Measurements from ENCODE around the gene DCHS2.

DCHS2 gene

DNA sequence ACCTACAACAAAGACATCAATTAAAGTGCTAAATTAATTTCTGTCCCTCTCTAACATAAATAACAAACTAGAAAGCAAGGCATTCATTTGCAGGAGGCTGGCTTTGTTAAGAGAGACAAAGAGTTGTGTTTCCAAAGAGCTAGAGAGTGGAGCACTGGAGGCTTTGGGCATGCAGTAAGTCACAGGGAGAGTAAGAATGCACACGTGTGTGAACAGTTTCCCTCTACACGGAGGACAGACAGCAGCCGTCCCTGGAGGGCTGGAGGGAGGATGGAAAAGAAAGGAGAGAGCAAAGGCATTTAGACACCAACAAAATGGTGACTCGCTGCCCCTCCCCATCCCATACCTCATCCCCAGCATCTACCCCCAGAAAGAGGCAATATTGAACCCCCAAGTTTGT is 20.4 kb upstream of the DCHS2 start:
- H3K27me3 ChIP-seq (ENCODE audit: control insufficient read depth, insufficient read depth, low read length), result no peaks in the 10 kb centered on the region
- H3K36me3 ChIP-seq (ENCODE audit: control insufficient read depth, insufficient read depth, low read length), result no peaks in the 10 kb centered on the region
- H3K27ac ChIP-seq (ENCODE audit: low read length), result no peak overlapping the region
- no peak for DNase-seq (ENCODE audit: low read depth, low spot score)
- no peaks in the 10 kb centered on the region for H3K4me1 ChIP-seq (ENCODE audit: control insufficient read depth, insufficient read depth, low read length)
- no peaks in the 10 kb centered on the region for H3K9me3 ChIP-seq (ENCODE audit: control insufficient read depth, insufficient read depth, low read length)
- no peak overlapping the region for H3K4me3 ChIP-seq (ENCODE audit: low read length)
- WGBS (ENCODE audit: insufficient coverage, insufficient read length), result no CpG with 5 or more reads among the region's 4 CpGs

DNA sequence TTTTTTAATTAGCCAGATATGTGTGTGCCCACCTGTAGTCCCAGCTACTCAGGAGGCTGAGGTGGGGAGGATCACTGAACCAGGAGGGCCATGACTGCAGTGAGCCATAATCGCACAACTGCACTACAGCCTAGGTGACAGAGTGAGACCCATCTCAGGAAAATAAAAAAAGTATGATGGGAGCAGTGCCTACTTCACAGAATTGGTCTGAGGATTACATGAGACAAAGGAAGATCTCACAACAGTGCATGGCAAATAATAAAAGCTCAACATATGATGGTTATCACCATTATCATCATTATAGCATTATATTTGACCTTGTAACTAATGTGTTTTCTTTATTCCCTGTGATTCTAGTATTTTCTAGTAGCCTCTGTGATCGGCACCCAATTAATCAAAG is 19.9 kb upstream of the DCHS2 start:
- no peaks in the 10 kb centered on the region for H3K4me1 ChIP-seq (ENCODE audit: control insufficient read depth, insufficient read depth, low read length)
- H3K36me3 ChIP-seq (ENCODE audit: control insufficient read depth, insufficient read depth, low read length), result no peaks in the 10 kb centered on the region
- H3K4me3 ChIP-seq (ENCODE audit: low read length), result no peak overlapping the region
- no peak for DNase-seq (ENCODE audit: low read depth, low spot score)
- no peaks in the 10 kb centered on the region for H3K9me3 ChIP-seq (ENCODE audit: control insufficient read depth, insufficient read depth, low read length)
- WGBS (ENCODE audit: insufficient coverage, insufficient read length), result no CpG with 5 or more reads among the region's 2 CpGs
- no peaks in the 10 kb centered on the region for H3K27me3 ChIP-seq (ENCODE audit: control insufficient read depth, insufficient read depth, low read length)
- H3K27ac ChIP-seq (ENCODE audit: low read length), result no peak overlapping the region

DNA sequence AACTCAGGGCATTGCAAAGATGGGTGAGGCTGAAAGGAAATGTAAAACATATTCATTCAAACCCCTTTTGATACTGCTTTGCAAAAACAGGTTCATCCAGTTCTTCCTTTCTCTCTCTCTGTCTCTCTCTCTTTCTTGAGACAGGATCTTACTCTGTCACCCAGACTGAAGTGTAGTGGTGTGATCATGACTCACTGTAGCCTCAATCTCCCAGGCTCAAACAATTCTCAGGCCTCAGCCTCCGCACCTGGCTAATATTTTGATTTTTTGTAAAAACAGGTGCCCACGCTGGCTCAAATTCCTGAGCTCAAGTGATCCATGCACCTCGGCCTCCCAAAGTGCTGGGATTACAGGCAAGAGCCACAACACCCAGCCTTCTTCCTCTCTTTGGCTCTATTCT is 15.6 kb upstream of the DCHS2 start:
- H3K27ac ChIP-seq (ENCODE audit: low read length), result no peak overlapping the region
- H3K4me3 ChIP-seq (ENCODE audit: low read length), result no peak overlapping the region
- WGBS (ENCODE audit: insufficient coverage, insufficient read length), result no CpG with 5 or more reads among the region's 3 CpGs
- no peaks in the 10 kb centered on the region for H3K27me3 ChIP-seq (ENCODE audit: control insufficient read depth, insufficient read depth, low read length)
- H3K4me1 ChIP-seq (ENCODE audit: control insufficient read depth, insufficient read depth, low read length), result no peaks in the 10 kb centered on the region
- H3K9me3 ChIP-seq (ENCODE audit: control insufficient read depth, insufficient read depth, low read length), result no peaks in the 10 kb centered on the region
- no peaks in the 10 kb centered on the region for H3K36me3 ChIP-seq (ENCODE audit: control insufficient read depth, insufficient read depth, low read length)
- no peak for DNase-seq (ENCODE audit: low read depth, low spot score)

DNA sequence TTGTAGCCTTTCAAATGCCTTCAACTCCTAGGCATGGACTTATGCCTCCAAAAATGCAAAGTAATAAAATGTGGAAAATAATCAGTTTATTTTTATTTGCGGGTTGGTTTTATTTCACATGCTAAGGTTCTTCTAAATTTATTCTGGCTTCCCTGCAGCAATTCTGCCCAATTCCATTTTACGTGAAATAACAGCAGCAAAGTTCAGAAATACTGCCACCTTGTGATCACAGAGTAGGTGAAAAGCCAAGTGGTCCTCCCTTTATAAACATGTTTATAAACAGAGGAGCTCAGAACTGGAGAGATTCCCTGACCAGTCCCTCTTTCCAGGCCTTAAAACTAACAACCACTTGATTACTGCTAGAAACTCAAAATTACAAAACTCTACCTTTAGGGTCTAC is 14.7 kb upstream of the DCHS2 start:
- no peaks in the 10 kb centered on the region for H3K27me3 ChIP-seq (ENCODE audit: control insufficient read depth, insufficient read depth, low read length)
- H3K4me3 ChIP-seq (ENCODE audit: low read length), result no peak overlapping the region
- no peak for DNase-seq (ENCODE audit: low read depth, low spot score)
- H3K27ac ChIP-seq (ENCODE audit: low read length), result no peak overlapping the region
- H3K36me3 ChIP-seq (ENCODE audit: control insufficient read depth, insufficient read depth, low read length), result no peaks in the 10 kb centered on the region
- WGBS (ENCODE audit: insufficient coverage, insufficient read length), result no CpG with 5 or more reads among the region's 2 CpGs
- H3K4me1 ChIP-seq (ENCODE audit: control insufficient read depth, insufficient read depth, low read length), result no peaks in the 10 kb centered on the region
- H3K9me3 ChIP-seq (ENCODE audit: control insufficient read depth, insufficient read depth, low read length), result no peaks in the 10 kb centered on the region

DNA sequence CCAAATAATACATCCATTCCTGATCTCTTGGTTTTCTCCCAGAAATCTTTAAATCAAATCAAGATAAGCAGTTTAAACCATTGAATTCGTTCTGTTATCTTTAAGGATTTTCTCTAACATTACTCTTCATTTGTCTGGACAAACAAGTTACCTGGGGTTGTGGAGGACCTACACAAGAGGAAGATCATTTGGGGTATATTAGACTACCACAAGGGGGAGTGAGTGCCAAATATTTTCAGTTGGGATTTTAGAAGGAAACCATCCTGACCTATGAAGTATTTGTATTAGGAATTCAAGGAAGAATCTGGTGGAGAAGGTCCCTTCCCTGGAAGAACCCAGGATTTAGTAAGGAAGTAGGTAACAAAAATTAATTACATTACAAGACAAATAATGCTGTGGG is 12.0 kb upstream of the DCHS2 start:
- no peaks in the 10 kb centered on the region for H3K9me3 ChIP-seq (ENCODE audit: control insufficient read depth, insufficient read depth, low read length)
- no peaks in the 10 kb centered on the region for H3K36me3 ChIP-seq (ENCODE audit: control insufficient read depth, insufficient read depth, low read length)
- no CpG with 5 or more reads among the region's 1 CpG for WGBS (ENCODE audit: insufficient coverage, insufficient read length)
- no peak for DNase-seq (ENCODE audit: low read depth, low spot score)
- H3K4me3 ChIP-seq (ENCODE audit: low read length), result no peak overlapping the region
- H3K27me3 ChIP-seq (ENCODE audit: control insufficient read depth, insufficient read depth, low read length), result no peaks in the 10 kb centered on the region
- H3K27ac ChIP-seq (ENCODE audit: low read length), result no peak overlapping the region
- H3K4me1 ChIP-seq (ENCODE audit: control insufficient read depth, insufficient read depth, low read length), result no peaks in the 10 kb centered on the region

DNA sequence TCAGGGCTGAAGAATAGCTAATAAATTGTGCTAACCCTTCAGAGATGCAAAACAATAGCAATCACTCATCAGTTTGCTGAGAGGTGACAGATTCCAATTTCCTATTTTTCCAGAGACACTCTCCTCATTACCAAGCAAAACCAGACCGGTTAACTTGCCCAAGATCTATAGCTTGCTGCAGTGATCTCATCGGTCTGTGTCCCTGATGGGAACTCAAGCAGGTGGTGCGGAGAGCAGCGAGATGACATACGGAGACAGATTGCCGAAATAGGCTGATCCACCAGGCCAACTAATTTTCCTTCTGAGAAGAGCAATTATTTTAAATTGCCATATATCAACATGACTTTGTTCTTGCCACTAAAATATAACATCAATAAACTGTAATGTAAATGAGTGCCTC is 10.5 kb upstream of the DCHS2 start:
- Histone ChIP-seq H3K36me3 (ENCODE audit: control insufficient read depth, insufficient read depth, low read length) (no peaks in the 10 kb centered on the region), H3K4me1 (ENCODE audit: control insufficient read depth, insufficient read depth, low read length) (no peaks in the 10 kb centered on the region), H3K27ac (ENCODE audit: low read length) (no peak overlapping the region), H3K27me3 (ENCODE audit: control insufficient read depth, insufficient read depth, low read length) (no peaks in the 10 kb centered on the region), H3K9me3 (ENCODE audit: control insufficient read depth, insufficient read depth, low read length) (no peaks in the 10 kb centered on the region), H3K4me3 (ENCODE audit: low read length) (no peak overlapping the region)
- DNase-seq (ENCODE audit: low read depth, low spot score), result no peak
- WGBS (ENCODE audit: insufficient coverage, insufficient read length), result no CpG with 5 or more reads among the region's 6 CpGs

DNA sequence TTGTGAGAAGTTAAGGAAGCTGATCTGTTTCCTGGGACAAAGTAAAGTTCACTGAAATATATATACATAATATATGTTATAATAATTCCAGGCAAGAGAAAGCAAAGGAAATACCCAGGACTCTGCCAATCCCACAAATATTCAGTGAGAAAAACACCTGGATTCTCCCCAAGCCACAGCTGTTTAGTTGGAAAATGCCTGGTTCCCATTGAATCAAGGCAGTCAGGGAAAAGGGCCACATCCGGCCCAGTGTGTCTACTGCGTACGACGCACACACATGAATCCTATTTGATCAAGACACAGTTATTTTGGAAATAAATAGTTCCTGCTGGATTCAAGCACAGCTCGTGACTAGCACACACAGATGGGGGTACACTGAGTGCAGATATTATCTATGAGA is 6.3 kb upstream of the DCHS2 start:
- Histone ChIP-seq H3K27ac (ENCODE audit: low read length) (no peak overlapping the region), H3K4me3 (ENCODE audit: low read length) (no peak overlapping the region), H3K9me3 (ENCODE audit: control insufficient read depth, insufficient read depth, low read length) (no peaks in the 10 kb centered on the region), H3K4me1 (ENCODE audit: control insufficient read depth, insufficient read depth, low read length) (no peaks in the 10 kb centered on the region), H3K36me3 (ENCODE audit: control insufficient read depth, insufficient read depth, low read length) (no peaks in the 10 kb centered on the region), H3K27me3 (ENCODE audit: control insufficient read depth, insufficient read depth, low read length) (no peaks in the 10 kb centered on the region)
- WGBS (ENCODE audit: insufficient coverage, insufficient read length), result no CpG with 5 or more reads among the region's 5 CpGs
- no peak for DNase-seq (ENCODE audit: low read depth, low spot score)

DNA sequence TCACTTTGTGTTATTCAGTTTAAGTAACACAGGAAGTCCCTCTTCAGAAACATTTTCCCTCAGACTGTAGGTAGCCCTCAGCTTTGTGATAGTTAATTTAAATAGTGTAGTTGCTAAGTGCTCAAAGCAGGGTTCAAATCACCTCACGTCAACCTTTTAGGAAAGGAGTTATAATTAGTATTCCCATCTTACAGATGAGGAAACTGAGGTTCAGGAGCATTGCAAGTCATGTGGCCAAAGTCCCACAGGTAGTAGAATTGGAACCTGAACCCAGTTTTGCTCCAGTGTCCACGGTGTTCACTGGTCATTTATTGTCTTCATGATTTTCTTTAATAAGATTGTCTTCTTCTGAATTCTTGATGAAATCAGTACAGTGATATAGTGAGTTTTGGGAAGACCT is 4.3 kb upstream of the DCHS2 start:
- peaks cover 1% of the 10 kb centered on the region; the same call in 1 of the 2 replicates for H3K4me1 ChIP-seq (ENCODE audit: control insufficient read depth, insufficient read depth, low read length)
- peaks cover 5% of the 10 kb centered on the region; the same call in 1 of the 2 replicates for H3K27me3 ChIP-seq (ENCODE audit: control insufficient read depth, insufficient read depth, low read length)
- no peaks in the 10 kb centered on the region for H3K36me3 ChIP-seq (ENCODE audit: control insufficient read depth, insufficient read depth, low read length)
- no peak for DNase-seq (ENCODE audit: low read depth, low spot score)
- no peak overlapping the region for H3K27ac ChIP-seq (ENCODE audit: low read length)
- no peak overlapping the region for H3K4me3 ChIP-seq (ENCODE audit: low read length)
- no peaks in the 10 kb centered on the region for H3K9me3 ChIP-seq (ENCODE audit: control insufficient read depth, insufficient read depth, low read length)
- WGBS (ENCODE audit: insufficient coverage, insufficient read length), result no CpG with 5 or more reads among the region's 2 CpGs

DNA sequence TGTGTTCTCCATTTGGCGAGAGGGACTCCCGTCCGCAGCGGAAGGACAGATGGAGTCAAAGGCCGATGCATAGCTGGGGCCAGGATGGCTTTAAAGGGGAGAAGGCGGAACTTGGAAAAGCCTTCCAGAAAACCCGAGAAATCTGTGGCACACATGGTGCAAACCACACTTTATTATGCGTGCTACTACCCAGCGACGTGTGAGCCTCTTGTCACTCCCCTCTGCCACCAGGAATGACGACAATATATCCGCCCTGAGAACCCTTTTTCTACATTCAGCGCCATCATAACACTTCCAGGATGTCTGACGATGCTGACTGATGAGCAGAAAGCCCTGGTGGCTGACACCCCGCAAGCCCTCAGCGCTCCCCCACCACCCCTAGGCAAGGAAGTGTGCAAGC is 689 bp upstream of the DCHS2 start:
- no peaks in the 10 kb centered on the region for H3K9me3 ChIP-seq (ENCODE audit: control insufficient read depth, insufficient read depth, low read length)
- no CpG with 5 or more reads among the region's 16 CpGs for WGBS (ENCODE audit: insufficient coverage, insufficient read length)
- H3K27me3 ChIP-seq (ENCODE audit: control insufficient read depth, insufficient read depth, low read length), result peaks cover 24% of the 10 kb centered on the region; the same call in 1 of the 2 replicates
- peaks cover 3% of the 10 kb centered on the region; the same call in 1 of the 2 replicates for H3K4me1 ChIP-seq (ENCODE audit: control insufficient read depth, insufficient read depth, low read length)
- H3K4me3 ChIP-seq (ENCODE audit: low read length), result peak overlapping the region; percentile 43; the same call in 1 of the 2 replicates
- no peak overlapping the region for H3K27ac ChIP-seq (ENCODE audit: low read length)
- DNase-seq (ENCODE audit: low read depth, low spot score), result no peak
- H3K36me3 ChIP-seq (ENCODE audit: control insufficient read depth, insufficient read depth, low read length), result no peaks in the 10 kb centered on the region

DNA sequence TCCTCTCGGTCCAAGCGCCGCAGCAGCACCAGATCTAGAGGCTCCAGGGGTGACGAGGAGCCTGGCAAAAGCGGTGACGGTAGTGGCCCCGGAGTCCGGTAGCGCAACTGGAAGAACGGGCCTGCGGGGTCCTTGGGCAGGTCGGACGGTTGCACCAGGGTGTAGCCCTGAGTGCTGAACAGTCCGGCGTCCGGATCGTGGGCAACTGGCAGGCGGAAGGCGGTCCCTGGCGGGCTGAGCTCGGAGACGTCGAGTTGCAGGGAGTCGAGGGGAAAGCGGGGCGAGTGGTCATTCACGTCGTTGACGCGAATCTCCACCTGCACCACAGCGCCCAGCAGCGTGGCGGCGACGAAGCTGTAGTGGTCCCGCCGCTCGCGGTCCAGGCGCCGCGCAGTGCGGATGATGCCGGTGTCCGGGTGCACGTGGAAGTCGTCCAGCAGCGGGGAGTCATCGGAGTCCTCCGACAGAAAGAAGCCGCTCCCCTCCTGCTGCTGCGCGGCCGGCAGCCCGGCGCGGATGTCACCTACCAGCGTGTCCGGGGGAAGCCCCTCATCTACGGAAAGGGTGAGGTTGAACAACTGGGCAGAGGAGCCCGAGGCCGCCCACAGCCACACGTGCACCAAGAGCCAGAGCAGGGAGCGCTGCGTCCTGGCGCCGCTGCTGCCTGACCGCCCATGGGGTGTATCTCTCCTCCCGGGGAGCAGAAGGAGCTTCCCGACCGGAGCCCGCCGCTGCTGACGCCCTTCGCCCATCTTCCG is 837 bp downstream of the DCHS2 start:
- DNase-seq (ENCODE audit: low read depth, low spot score), result no peak
- H3K9me3 ChIP-seq (ENCODE audit: control insufficient read depth, insufficient read depth, low read length), result no peaks in the 10 kb centered on the region
- H3K4me1 ChIP-seq (ENCODE audit: control insufficient read depth, insufficient read depth, low read length), result peaks cover 3% of the 10 kb centered on the region; the same call in 1 of the 2 replicates
- no CpG with 5 or more reads among the region's 76 CpGs for WGBS (ENCODE audit: insufficient coverage, insufficient read length)
- H3K27ac ChIP-seq (ENCODE audit: low read length), result no peak overlapping the region
- peaks cover 24% of the 10 kb centered on the region; the same call in 1 of the 2 replicates for H3K27me3 ChIP-seq (ENCODE audit: control insufficient read depth, insufficient read depth, low read length)
- H3K4me3 ChIP-seq (ENCODE audit: low read length), result peak overlapping the region; percentile 43; the same call in 1 of the 2 replicates
- H3K36me3 ChIP-seq (ENCODE audit: control insufficient read depth, insufficient read depth, low read length), result no peaks in the 10 kb centered on the region

DNA sequence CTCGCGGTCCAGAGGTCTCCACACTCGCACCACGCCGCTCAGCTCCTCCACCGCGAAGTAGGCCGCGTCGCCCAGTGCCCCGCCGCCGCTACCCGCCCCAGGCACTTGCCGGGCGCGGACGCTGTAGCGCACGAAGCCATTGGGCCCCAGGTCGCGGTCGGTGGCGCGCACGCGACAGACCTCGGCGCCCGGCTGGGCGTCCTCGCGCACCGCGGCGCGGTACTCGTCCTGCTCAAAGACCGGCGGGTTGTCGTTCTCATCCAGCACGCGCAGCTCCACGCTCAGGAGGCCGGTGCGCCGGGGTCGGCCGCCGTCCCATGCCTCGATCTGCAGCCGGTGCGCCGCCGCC is 1.4 kb downstream of the DCHS2 start:
- no peaks in the 10 kb centered on the region for H3K9me3 ChIP-seq (ENCODE audit: control insufficient read depth, insufficient read depth, low read length)
- peak overlapping the region; percentile 43; the same call in 1 of the 2 replicates for H3K4me3 ChIP-seq (ENCODE audit: low read length)

More for the DNA sequence above, 1.4 kb downstream of the DCHS2 start:
- DNase-seq (ENCODE audit: low read depth, low spot score), result no peak
- Histone ChIP-seq H3K27ac (ENCODE audit: low read length) (no peak overlapping the region), H3K36me3 (ENCODE audit: control insufficient read depth, insufficient read depth, low read length) (no peaks in the 10 kb centered on the region), H3K27me3 (ENCODE audit: control insufficient read depth, insufficient read depth, low read length) (peaks cover 24% of the 10 kb centered on the region; the same call in 1 of the 2 replicates), H3K4me1 (ENCODE audit: control insufficient read depth, insufficient read depth, low read length) (peaks cover 3% of the 10 kb centered on the region; the same call in 1 of the 2 replicates)
- WGBS (ENCODE audit: insufficient coverage, insufficient read length), result no CpG with 5 or more reads among the region's 55 CpGs
